Retinal pigment epithelial cell (primary cell): ENCODE results near the gene SEMA3C.
"Not testable (repeated sequence)": the region's sequence is repeated elsewhere in the genome, so short reads cannot be mapped to it uniquely, and the experiment has no call there.

Experiments used
- DNase-seq: peaks from one replicate; pipeline ENCODE4 v3.0.0-alpha.2; 2010; ENCODE audit warnings: low read depth
- H3K4me3 ChIP-seq: 2 replicates; pipeline ENCODE4 v1.5.1; 2011; ENCODE audit warnings: mild to moderate bottlenecking, low read length, control low read depth, moderate library complexity
- TF ChIP-seq, protein P1 (sequence below): conservative IDR thresholded peaks from 2 replicates; pipeline ENCODE4 v1.5.1; 2011; ENCODE audit warnings: low read depth, low read length, control low read depth, inconsistent platforms

Gene SEMA3C

DNA sequence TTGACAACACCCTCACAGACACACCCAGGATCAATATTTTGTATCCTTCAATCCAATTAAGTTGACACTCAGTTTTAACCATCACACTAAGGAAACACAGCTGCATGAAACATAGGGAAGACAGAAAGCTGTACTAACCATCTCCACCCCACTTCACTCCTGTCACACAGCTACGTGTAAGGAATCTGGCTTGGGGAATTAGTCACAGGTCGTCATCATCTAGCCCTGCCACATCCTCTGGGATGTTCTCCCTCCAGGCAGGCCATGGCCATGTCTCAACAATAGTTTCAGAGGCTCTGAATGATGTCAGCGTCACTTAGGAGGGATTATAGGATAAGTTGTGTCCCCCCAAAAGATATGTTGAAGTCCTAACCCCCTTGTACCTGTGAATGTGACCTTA, 10.8 kb upstream of the SEMA3C start:
- DNase-seq: no peak
- TF ChIP-seq, protein P1, sequence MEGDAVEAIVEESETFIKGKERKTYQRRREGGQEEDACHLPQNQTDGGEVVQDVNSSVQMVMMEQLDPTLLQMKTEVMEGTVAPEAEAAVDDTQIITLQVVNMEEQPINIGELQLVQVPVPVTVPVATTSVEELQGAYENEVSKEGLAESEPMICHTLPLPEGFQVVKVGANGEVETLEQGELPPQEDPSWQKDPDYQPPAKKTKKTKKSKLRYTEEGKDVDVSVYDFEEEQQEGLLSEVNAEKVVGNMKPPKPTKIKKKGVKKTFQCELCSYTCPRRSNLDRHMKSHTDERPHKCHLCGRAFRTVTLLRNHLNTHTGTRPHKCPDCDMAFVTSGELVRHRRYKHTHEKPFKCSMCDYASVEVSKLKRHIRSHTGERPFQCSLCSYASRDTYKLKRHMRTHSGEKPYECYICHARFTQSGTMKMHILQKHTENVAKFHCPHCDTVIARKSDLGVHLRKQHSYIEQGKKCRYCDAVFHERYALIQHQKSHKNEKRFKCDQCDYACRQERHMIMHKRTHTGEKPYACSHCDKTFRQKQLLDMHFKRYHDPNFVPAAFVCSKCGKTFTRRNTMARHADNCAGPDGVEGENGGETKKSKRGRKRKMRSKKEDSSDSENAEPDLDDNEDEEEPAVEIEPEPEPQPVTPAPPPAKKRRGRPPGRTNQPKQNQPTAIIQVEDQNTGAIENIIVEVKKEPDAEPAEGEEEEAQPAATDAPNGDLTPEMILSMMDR: no peak
- H3K4me3 ChIP-seq: no peak overlapping the region

- H3K4me3 ChIP-seq, DNase-seq: not testable (repeated sequence)
These were observed 8.1 kb upstream of the SEMA3C start for GRCh38 chr7:80926955-80927354.

DNA sequence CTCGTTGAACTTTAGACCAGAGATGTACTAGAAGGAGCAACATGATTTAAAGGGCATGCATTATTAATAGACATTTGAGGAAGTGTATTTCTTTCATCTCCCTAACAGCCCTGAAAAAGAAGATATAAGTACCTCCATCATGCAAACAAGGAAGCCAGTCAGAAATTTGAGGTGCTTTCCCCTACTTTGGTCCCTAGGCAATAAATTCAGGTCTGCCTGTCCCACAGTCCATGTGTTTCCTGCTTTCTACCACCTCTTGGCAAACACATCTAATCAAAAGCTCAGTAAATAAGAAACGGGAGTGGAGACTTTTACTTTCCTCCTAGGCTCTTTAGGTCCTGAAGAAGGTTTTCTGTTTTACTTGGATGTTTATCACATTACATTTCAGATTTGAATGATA, 5.2 kb upstream of the SEMA3C start:
- H3K4me3 ChIP-seq: no peak overlapping the region
- no peak for DNase-seq
- TF ChIP-seq, protein P1: no peak

GRCh38 chr7:80923211-80923612, 4.4 kb upstream of the SEMA3C start:
- TF ChIP-seq, protein P1: no peak
- DNase-seq: no peak
- no peak overlapping the region for H3K4me3 ChIP-seq

DNA sequence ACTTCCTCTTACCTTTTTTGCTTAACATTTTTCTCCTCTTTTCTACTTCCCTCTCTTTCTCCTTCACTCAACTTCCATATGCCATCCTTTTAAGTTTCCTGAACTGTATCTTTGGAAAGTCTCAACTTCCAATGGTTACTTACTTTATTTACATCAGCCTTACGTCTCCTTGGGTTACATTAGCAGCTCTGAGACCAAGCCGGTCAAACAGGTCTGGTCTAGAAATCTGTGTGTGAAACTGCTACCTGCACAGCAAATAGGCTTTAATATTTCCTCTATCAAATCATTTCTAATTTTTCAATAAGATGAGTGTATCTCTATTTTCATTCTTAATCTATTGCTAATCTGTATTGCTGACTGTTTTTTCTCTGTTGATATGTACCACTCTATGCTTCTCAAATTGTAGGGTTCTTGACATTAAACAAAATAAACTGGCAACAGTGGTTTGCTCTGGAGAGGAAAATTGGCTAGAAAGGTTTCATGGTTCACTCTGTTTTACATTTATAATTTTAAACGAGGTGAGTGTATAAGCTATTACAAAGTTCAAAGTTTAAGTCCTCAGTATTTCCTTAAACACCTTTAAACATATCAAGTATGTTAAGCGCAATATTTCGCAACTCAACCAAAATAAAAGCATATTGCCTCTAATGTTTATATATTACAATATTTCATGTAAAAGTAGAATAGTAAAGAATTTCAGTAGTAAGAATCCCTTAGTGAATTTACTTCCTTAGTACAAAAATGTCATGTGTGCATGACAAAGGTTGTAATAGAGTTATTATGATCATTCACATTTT, 3.6 kb upstream of the SEMA3C start:
- TF ChIP-seq, protein P1: no peak

DNA sequence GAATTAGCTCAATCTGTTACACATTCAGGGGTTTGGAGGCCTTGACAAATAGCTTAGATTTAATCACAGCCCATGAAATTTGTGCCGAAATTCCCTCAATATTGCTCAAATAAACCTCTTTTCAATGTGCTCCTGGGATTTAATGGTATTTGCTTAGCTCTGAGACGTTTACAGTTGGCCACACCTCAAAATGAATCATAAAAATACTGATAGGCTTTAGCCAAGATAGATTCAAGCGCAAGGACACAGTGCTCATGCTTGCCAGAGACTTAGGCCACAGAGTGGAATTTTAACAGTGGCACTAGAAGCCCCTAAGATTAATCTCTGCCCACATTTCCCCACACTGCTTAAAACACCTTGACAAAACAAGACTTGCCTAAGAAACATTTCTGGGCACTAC, 2.3 kb upstream of the SEMA3C start:
- H3K4me3 ChIP-seq: no peak overlapping the region
- DNase-seq: no peak
- TF ChIP-seq, protein P1: no peak

More for the DNA sequence above, 3.6 kb upstream of the SEMA3C start:
- no peak overlapping the region for H3K4me3 ChIP-seq
- DNase-seq: no peak

- H3K4me3 ChIP-seq: peak overlapping the region; percentile 95
- no peak for DNase-seq
- TF ChIP-seq, protein P1: no peak
These were observed 452 bp downstream of the SEMA3C start for GRCh38 chr7:80918399-80918798.
